WTC11 (cell line): ENCODE measurements around the gene ESRRG.

ENCODE experiments used
- CTCF ChIP-seq: fragments of 200-600 bp; IDR thresholded peaks from 2 replicates; pipeline ENCODE4 v1.8.0; 2022; ENCODE audit warnings: antibody characterized with exemption
- ELF4 ChIP-seq: sonication (generic); formaldehyde crosslinking; IDR thresholded peaks from 2 replicates; pipeline ENCODE4 v1.8.1; 2022; ENCODE audit warnings: low read depth, mild to moderate bottlenecking, moderate library complexity, missing genetic modification reagents
- ZBTB21 ChIP-seq: sonication (generic); formaldehyde crosslinking; IDR thresholded peaks from 2 replicates; pipeline ENCODE4 v1.8.1; 2023; ENCODE audit warnings: mild to moderate bottlenecking, missing genetic modification reagents, borderline replicate concordance

- TF ChIP-seq CTCF, result no peak
- TF ChIP-seq ZBTB21, result no peak
- TF ChIP-seq ELF4 (CRISPR knock-in tag), result no peak
Measured at GRCh38 chr1:216604771-216605170, 118.5 kb downstream of the ESRRG start.
